Fibroblast of lung (primary cell): Measurements from ENCODE around the gene NDN. TPM values are rescaled to one million over a fixed set of nuclear protein-coding genes. Genes with fewer than 3 reads are reported as not detected.
"Not testable (repeated sequence)": the region's sequence is repeated elsewhere in the genome, so short reads cannot be mapped to it uniquely, and the experiment has no call there.

Experiments
- DNase-seq, 2 donors: peaks; one replicate each; pipeline versions ENCODE4 v3.0.0 to v3.0.0-alpha.2; 2010; ENCODE audit warnings: low read depth in 2 of 2
- H2AFZ ChIP-seq: 2 replicates; pipeline ENCODE4 v1.5.1; 2012; ENCODE audit warnings: low read length, control low read depth, inconsistent platforms
- H3K27ac ChIP-seq: 2 replicates; pipeline ENCODE4 v1.5.1; 2011; ENCODE audit warnings: low read length, control low read depth; ENCODE audit not compliant: insufficient read depth
- H3K27me3 ChIP-seq: 2 replicates; pipeline ENCODE4 v1.5.1; 2011; ENCODE audit warnings: mild to moderate bottlenecking, low read length; ENCODE audit not compliant: control insufficient read depth, insufficient read depth
- H3K36me3 ChIP-seq: 2 replicates; pipeline ENCODE4 v1.5.1; 2011; ENCODE audit warnings: low read length; ENCODE audit not compliant: control insufficient read depth, insufficient read depth
- H3K4me1 ChIP-seq: 2 replicates; pipeline ENCODE4 v1.5.1; 2011; ENCODE audit warnings: low read length; ENCODE audit not compliant: control insufficient read depth, insufficient read depth; ENCODE audit errors: extremely low read depth
- H3K4me2 ChIP-seq: 2 replicates; pipeline ENCODE4 v1.5.1; 2011; ENCODE audit warnings: low read length, control low read depth; ENCODE audit not compliant: insufficient read depth; ENCODE audit errors: extremely low read depth
- H3K4me3 ChIP-seq, 4 experiments: fragments of 200-600 bp in 1 of 4; sonication (generic) in 1 of 4; replicated peaks in 1 of 4; 2 replicates each; pipeline ENCODE4 v1.5.1; 2011 to 2016; ENCODE audit warnings: low read length in 4 of 4, low read depth in 3 of 4, mild to moderate bottlenecking in 3 of 4, control low read depth in 2 of 4, inconsistent platforms in 1 of 4, mixed read lengths in 1 of 4; ENCODE audit not compliant: insufficient read depth in 1 of 4; ENCODE audit errors: control extremely low read depth in 1 of 4
- H3K79me2 ChIP-seq: 2 replicates; pipeline ENCODE4 v1.5.1; 2012; ENCODE audit warnings: mild to moderate bottlenecking, low read length, inconsistent platforms; ENCODE audit not compliant: control insufficient read depth, insufficient read depth
- H3K9ac ChIP-seq: 2 replicates; pipeline ENCODE4 v1.5.1; 2011; ENCODE audit warnings: mild to moderate bottlenecking, low read length, control low read depth; ENCODE audit not compliant: insufficient read depth
- H3K9me3 ChIP-seq: 2 replicates; pipeline ENCODE4 v1.5.1; 2012; ENCODE audit warnings: low read depth, low read length; ENCODE audit not compliant: control insufficient read depth, insufficient read depth
- H4K20me1 ChIP-seq: 2 replicates; pipeline ENCODE4 v1.5.1; 2011; ENCODE audit warnings: low read length; ENCODE audit not compliant: control insufficient read depth, insufficient read depth; ENCODE audit errors: extremely low read depth
- EZH2 ChIP-seq: IDR thresholded peaks from 2 replicates; pipeline ENCODE4 v1.5.1; 2012; ENCODE audit warnings: low read length, control low read depth, mild to moderate bottlenecking; ENCODE audit errors: missing control alignments
- polyA minus RNA-seq: library from RNA; depleted of rRNA, polyadenylated mRNA; stranded (reverse); fragments of >200 nt; gene quantifications from 2 replicates; pipeline ENCODE4 v1.2.3, GENCODE V29; 2011; ENCODE audit warnings: low replicate concordance
- polyA plus RNA-seq, 2 donors: library from polyadenylated mRNA; depleted of rRNA in 1 of 2; stranded (reverse) in 1 of 2; unstranded in 1 of 2; fragments of >200 nt; gene quantifications; 2 replicates each; pipeline ENCODE4 v1.2.1, GENCODE V29; 2011 to 2012; ENCODE audit warnings: missing spikeins in 1 of 2
- total RNA-seq: library from RNA; depleted of rRNA; stranded (reverse); fragments of >200 nt; gene quantifications from 2 replicates; pipeline ENCODE4 v1.2.1, GENCODE V29; 2014
- TF ChIP-seq, protein P1 (sequence below), 2 donors: IDR thresholded peaks in 1 of 2; conservative IDR thresholded peaks in 1 of 2; 1 replicate in 1 of 2; 2 replicates in 1 of 2; pipeline ENCODE4 v1.5.1; 2011 to 2012; ENCODE audit warnings: low read length in 2 of 2, control low read depth in 1 of 2, inconsistent platforms in 1 of 2, low read depth in 1 of 2, mild to moderate bottlenecking in 1 of 2

The NDN gene
- total RNA-seq, result 41.6 and 47.7 TPM in 2 replicates
- 32.8 and 38.3 TPM in 2 replicates for polyA plus RNA-seq
- polyA plus RNA-seq (2012), result 28.3 and 38.8 TPM in 2 replicates
- 5.3 and 6.1 TPM in 2 replicates for polyA minus RNA-seq

GRCh38 chr15:23687143-23687470, at the start of gene NDN:
NDN (minus strand) TSS chr15:23687305; CDS start chr15:23687217, 88 bp downstream.
- Histone ChIP-seq H3K36me3 (no peaks in the 10 kb centered on the region), H3K27ac (no peak within 1 kb of the TSS), H2AFZ (no peak within 1 kb of the TSS), H3K4me1 (no peaks in the 10 kb centered on the region), H4K20me1 (no peaks in the 10 kb centered on the region), H3K4me2 (peak within 1 kb of the TSS; percentile 44), H3K4me3 (peak within 1 kb of the TSS in 3 of 4 experiments; percentile 40 to 56 (median 48)), H3K9me3 (no peaks in the 10 kb centered on the region), H3K27me3 (no peaks in the 10 kb centered on the region), H3K79me2 (no peaks in the 10 kb centered on the region), H3K9ac (no peak within 1 kb of the TSS)
- TF ChIP-seq EZH2, result no peak
- TF ChIP-seq, protein P1, sequence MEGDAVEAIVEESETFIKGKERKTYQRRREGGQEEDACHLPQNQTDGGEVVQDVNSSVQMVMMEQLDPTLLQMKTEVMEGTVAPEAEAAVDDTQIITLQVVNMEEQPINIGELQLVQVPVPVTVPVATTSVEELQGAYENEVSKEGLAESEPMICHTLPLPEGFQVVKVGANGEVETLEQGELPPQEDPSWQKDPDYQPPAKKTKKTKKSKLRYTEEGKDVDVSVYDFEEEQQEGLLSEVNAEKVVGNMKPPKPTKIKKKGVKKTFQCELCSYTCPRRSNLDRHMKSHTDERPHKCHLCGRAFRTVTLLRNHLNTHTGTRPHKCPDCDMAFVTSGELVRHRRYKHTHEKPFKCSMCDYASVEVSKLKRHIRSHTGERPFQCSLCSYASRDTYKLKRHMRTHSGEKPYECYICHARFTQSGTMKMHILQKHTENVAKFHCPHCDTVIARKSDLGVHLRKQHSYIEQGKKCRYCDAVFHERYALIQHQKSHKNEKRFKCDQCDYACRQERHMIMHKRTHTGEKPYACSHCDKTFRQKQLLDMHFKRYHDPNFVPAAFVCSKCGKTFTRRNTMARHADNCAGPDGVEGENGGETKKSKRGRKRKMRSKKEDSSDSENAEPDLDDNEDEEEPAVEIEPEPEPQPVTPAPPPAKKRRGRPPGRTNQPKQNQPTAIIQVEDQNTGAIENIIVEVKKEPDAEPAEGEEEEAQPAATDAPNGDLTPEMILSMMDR (conservative IDR thresholded peaks at IDR 0.05 in 1 of 2, IDR thresholded peaks at IDR 0.05 in 1 of 2; ENCODE audit: low read depth in 1 of 2, low read length in 2 of 2), result no peak
- peak; percentile 63 to 67 for DNase-seq

DNA sequence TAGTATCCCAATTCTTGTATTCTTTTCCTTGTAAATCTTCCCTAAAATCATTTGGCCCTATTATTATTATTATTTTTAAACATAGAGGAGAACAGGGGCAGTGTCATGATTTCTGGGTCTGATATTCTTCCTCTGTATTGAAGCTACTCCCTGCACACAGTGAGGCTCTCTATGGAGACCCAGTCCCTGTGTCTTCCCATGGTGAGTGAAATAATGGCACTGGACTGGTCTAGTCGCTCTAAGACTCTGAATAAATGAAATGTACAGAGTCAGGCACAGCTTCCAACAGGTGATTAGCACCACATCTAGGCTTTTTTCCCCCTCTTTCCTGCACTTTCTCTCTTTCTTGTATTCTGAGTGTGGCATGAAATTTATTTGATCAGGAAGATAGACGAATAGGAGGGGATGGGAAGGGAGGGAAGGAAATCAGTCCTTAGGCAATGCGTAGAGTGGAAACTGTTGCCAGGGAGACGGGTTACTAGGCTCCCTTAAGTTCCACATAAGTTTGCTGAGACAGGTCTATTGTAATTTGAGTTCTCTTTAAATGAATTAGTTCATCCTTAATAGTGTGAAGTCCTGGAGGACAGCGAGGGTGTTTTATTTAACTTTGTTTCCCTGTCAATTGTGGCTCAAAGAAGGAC, 49.0 kb upstream of the NDN start:
- no peaks in the 10 kb centered on the region for H4K20me1 ChIP-seq
- TF ChIP-seq EZH2, result no peak
- TF ChIP-seq, protein P1 (conservative IDR thresholded peaks at IDR 0.05 in 1 of 2, IDR thresholded peaks at IDR 0.05 in 1 of 2; ENCODE audit: low read depth in 1 of 2, low read length in 2 of 2), result no peak
- no peak overlapping the region for H3K27ac ChIP-seq
- no peaks in the 10 kb centered on the region for H3K9me3 ChIP-seq
- H3K27me3 ChIP-seq, result no peaks in the 10 kb centered on the region
- H3K79me2 ChIP-seq, result no peaks in the 10 kb centered on the region
- H3K4me1 ChIP-seq, result no peaks in the 10 kb centered on the region
- no peak overlapping the region for H3K4me2 ChIP-seq
- H3K36me3 ChIP-seq, result no peaks in the 10 kb centered on the region
- no peak overlapping the region for H2AFZ ChIP-seq
- DNase-seq, result no peak
- no peak overlapping the region for H3K4me3 ChIP-seq
- no peak overlapping the region for H3K9ac ChIP-seq

DNA sequence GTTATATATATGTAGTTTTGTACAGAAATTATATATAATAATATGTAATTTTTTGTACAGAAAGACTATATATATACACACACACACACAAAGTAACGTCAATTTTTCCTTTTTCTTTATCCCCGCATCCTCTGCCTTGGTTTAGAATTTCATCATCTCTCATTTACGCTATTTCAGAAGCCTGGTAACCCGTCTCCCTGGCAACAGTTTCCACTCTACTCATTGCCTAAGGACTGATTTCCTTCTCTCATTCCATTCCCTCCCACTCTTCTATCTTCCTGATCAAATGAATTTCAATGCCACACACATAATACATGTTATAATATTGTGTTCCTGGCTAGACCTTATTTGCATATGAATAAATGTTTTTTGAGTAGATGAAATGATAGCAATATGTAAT, 47.8 kb upstream of the NDN start:
- Histone ChIP-seq H3K4me3 (no peak overlapping the region), H3K4me1 (no peaks in the 10 kb centered on the region), H2AFZ (no peak overlapping the region), H3K79me2 (no peaks in the 10 kb centered on the region), H3K4me2 (no peak overlapping the region), H3K36me3 (no peaks in the 10 kb centered on the region), H3K27me3 (no peaks in the 10 kb centered on the region), H3K9ac (no peak overlapping the region), H3K27ac (no peak overlapping the region), H3K9me3 (no peaks in the 10 kb centered on the region), H4K20me1 (no peaks in the 10 kb centered on the region)
- TF ChIP-seq, protein P1 (conservative IDR thresholded peaks at IDR 0.05 in 1 of 2, IDR thresholded peaks at IDR 0.05 in 1 of 2; ENCODE audit: low read depth in 1 of 2, low read length in 2 of 2), result no peak
- no peak for TF ChIP-seq EZH2
- DNase-seq, result no peak

GRCh38 chr15:23713874-23714656, 27.0 kb upstream of the NDN start:
- not testable (repeated sequence) for DNase-seq, H3K27ac ChIP-seq, H3K27me3 ChIP-seq, H3K4me1 ChIP-seq, H3K4me3 ChIP-seq, H3K4me2 ChIP-seq, H4K20me1 ChIP-seq, H3K79me2 ChIP-seq, H2AFZ ChIP-seq, H3K9me3 ChIP-seq, H3K36me3 ChIP-seq, H3K9ac ChIP-seq
